ENCODE results near the gene ABCF2. TPM values are rescaled to one million over a fixed set of nuclear protein-coding genes. Genes with fewer than 3 reads are reported as not detected.

ABCF2 gene
- total RNA-seq, 1 experiment from 2014 or later: 63.7 TPM

DNA sequence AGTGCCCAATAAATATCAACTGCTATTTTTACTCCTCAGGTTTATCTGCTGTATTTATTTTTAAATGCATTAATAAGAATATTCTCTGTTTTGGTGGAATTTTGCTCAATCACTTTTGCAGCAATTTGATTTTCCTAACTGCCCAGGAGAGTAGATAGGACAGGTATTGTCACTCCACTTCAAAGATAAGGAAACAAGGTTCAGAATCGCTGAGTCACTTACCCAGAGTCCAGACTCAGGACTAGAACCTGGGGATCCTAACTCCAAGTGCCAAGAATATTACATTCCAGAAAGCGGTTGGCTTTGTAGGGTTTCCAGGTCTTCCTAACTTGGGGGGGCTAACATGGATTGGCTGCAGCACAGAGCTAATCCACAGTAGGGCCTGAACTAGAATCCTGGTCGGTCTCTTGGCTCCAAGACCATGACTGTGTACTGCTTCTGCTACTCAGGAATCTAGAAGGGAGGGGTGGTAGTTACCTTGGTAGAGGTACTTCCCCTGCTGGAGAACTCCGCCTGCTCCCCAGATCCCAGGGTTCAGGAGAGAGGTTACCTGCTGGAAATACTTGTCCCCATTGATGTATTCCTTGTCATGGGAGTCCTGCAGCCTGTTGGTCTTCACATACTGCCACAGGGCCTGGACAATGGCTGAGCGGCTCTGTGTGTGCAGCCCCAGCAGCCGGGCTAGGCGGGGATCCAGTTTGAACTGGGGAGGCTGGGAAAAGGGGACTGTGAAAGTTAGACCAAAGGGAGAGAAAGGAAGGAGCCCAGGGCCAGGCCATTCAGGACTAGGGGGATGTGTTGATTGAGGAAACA lies 14.1 kb upstream of the ABCF2 start (continued):
- TF ChIP-seq CTCF (IDR thresholded peaks at IDR 0.05 in 2 of 3, conservative IDR thresholded peaks at IDR 0.05 in 1 of 3; ENCODE audit: borderline replicate concordance in 1 of 3, insufficient read depth in 1 of 3, low read depth in 2 of 3, low read length in 2 of 3): no peak

GRCh38 chr7:151240536-151240935 lies 13.5 kb upstream of the ABCF2 start:
- no peak overlapping the region for H3K9ac ChIP-seq (ENCODE audit: low read length)
- H3K4me1 ChIP-seq (ENCODE audit: control insufficient read depth in 1 of 2, insufficient read depth in 2 of 2, low read length in 2 of 2): peaks cover 7 to 19% of the 10 kb centered on the region in 2 experiments
- no peaks in the 10 kb centered on the region for H3K9me3 ChIP-seq (ENCODE audit: control insufficient read depth in 1 of 2, insufficient read depth in 1 of 2, low read depth in 1 of 2, low read length in 2 of 2)
- H3K36me3 ChIP-seq (ENCODE audit: control insufficient read depth in 1 of 2, insufficient read depth in 2 of 2, low read length in 2 of 2): peaks cover 15 to 31% of the 10 kb centered on the region in 2 experiments
- no peak for DNase-seq (ENCODE audit: low read depth, low spot score)
- no peak for TF ChIP-seq MAX (IDR thresholded peaks at IDR 0.05)
- TF ChIP-seq ZBTB33 (IDR thresholded peaks at IDR 0.05; ENCODE audit: extremely low read depth, insufficient replicate concordance, low read length): no peak
- TF ChIP-seq CBX3 (IDR thresholded peaks at IDR 0.05; ENCODE audit: low read depth): no peak
- no peak for TF ChIP-seq RAD21 (IDR thresholded peaks at IDR 0.05; ENCODE audit: low read depth)
- TF ChIP-seq YY1 (IDR thresholded peaks at IDR 0.05; ENCODE audit: extremely low read depth, insufficient replicate concordance, low read depth, low read length): no peak
- TF ChIP-seq JUND (IDR thresholded peaks at IDR 0.05): no peak
- no peak for TF ChIP-seq ZNF274 (IDR thresholded peaks at IDR 0.05; ENCODE audit: low read depth, low read length)
- no peak for TF ChIP-seq EZH2 (IDR thresholded peaks at IDR 0.05)
- no peak for TF ChIP-seq SRF (IDR thresholded peaks at IDR 0.05; ENCODE audit: low read depth)
- no peak for TF ChIP-seq POLR2A (IDR thresholded peaks at IDR 0.05; ENCODE audit: borderline replicate concordance, extremely low read depth, insufficient read depth, insufficient read length)
- intact Hi-C loops (cut with micrococcal nuclease): loop anchor here (10.0 kb wide), 1 partner anchor 116 kb away; no protein-coding TSS in a partner anchor
- H4K20me1 ChIP-seq (ENCODE audit: insufficient read depth): no peaks in the 10 kb centered on the region
- H3K27ac ChIP-seq (ENCODE audit: low read depth, low read length): peak overlapping the region; percentile 41; the same call in 1 of the 2 replicates
- no peak overlapping the region for H2AFZ ChIP-seq (ENCODE audit: low read depth, low read length, poor library complexity, severe bottlenecking)
- H3K27me3 ChIP-seq (ENCODE audit: insufficient read depth, low read length): no peaks in the 10 kb centered on the region
- H3K4me3 ChIP-seq (replicated peaks in 1 of 2; ENCODE audit: low read depth in 1 of 2, low read length in 2 of 2): no peak overlapping the region
- CTCF ChIA-PET: no interaction called here
- ATAC-seq: no peak
- RAD21 ChIA-PET (ENCODE audit: low non-redundant PET in 1 of 2, low total read pairs in 2 of 2, uncharacterized antibody in 2 of 2, unreplicated experiment in 2 of 2): no interaction called here
- H3K4me2 ChIP-seq (ENCODE audit: low read length): no peak overlapping the region
- no TSS peak for BruUV-seq (replicated peaks)
- peaks cover 3% of the 10 kb centered on the region; the same call in 1 of the 2 replicates for H3K79me2 ChIP-seq (ENCODE audit: insufficient read depth, low read length)
- POLR2A ChIA-PET: interaction anchor here (1.4 kb wide), 1 partner anchor 13 kb away, joined by 3 read pairs; the partner anchor contains the start of gene ABCF2
- H3K9me2 ChIP-seq (ENCODE audit: insufficient read depth): no peaks in the 10 kb centered on the region
